Measurements from ENCODE around the gene ALPK1. TPM values are rescaled to one million over a fixed set of nuclear protein-coding genes. Genes with fewer than 3 reads are reported as not detected.

The ALPK1 gene
- total and polyA plus RNA-seq, 4 donors: 2.8 to 14.0 (median 4.7) TPM

- Histone ChIP-seq H3K9me3 (ENCODE audit: control insufficient read depth in 4 of 4, low read length in 3 of 4) (peaks cover 0 to 5% (median 2%) of the 10 kb centered on the region in 4 donors), H3K4me1 (ENCODE audit: control insufficient read depth in 4 of 4, insufficient read depth in 4 of 4, low read length in 3 of 4) (no peaks in the 10 kb centered on the region), H3K27me3 (ENCODE audit: control insufficient read depth in 4 of 4, insufficient read depth in 4 of 4, low read length in 3 of 4) (no peaks in the 10 kb centered on the region), H3K4me3 (ENCODE audit: low read depth in 1 of 3, low read length in 3 of 3) (no peak overlapping the region), H3K36me3 (ENCODE audit: control insufficient read depth in 4 of 4, insufficient read depth in 3 of 4, low read depth in 1 of 4, low read length in 3 of 4) (peaks cover 0 to 6% (median 0%) of the 10 kb centered on the region in 4 donors), H3K27ac (ENCODE audit: low read depth in 1 of 2, low read length in 2 of 2) (no peak overlapping the region), H3K9ac (ENCODE audit: low read depth in 1 of 2, low read length in 2 of 2) (no peak overlapping the region)
- TF ChIP-seq JUND (IDR thresholded peaks at IDR 0.05) (no peak), EGR1 (IDR thresholded peaks at IDR 0.05; ENCODE audit: low read depth in 2 of 2) (no peak), CTCF (IDR thresholded peaks at IDR 0.05; ENCODE audit: low read depth, low read length, missing input control) (no peak), MAX (IDR thresholded peaks at IDR 0.05) (no peak), ATF3 (IDR thresholded peaks at IDR 0.05) (no peak)
- DNase-seq (ENCODE audit: low spot score): no peak
- 96% methylated on average over 16 of the region's 16 CpGs for WGBS
These were observed 62.0 kb downstream of the ALPK1 start for GRCh38 chr4:112358952-112359749.

- H3K4me3 ChIP-seq (ENCODE audit: low read depth in 1 of 3, low read length in 3 of 3): peak overlapping the region in 1 of 3 donors; percentile 24
- TF ChIP-seq NR2F2 (IDR thresholded peaks at IDR 0.05) (no peak), TAF1 (conservative IDR thresholded peaks at IDR 0.05) (no peak)
- WGBS: 81% methylated on average over 6 of the region's 6 CpGs
- H3K9ac ChIP-seq (ENCODE audit: low read depth in 1 of 2, low read length in 2 of 2): no peak overlapping the region
- no peak overlapping the region for H3K27ac ChIP-seq (ENCODE audit: low read depth in 1 of 2, low read length in 2 of 2)
- peaks cover 0 to 6% (median 0%) of the 10 kb centered on the region in 4 donors for H3K36me3 ChIP-seq (ENCODE audit: control insufficient read depth in 4 of 4, insufficient read depth in 3 of 4, low read depth in 1 of 4, low read length in 3 of 4)
- no peaks in the 10 kb centered on the region for H3K27me3 ChIP-seq (ENCODE audit: control insufficient read depth in 4 of 4, insufficient read depth in 4 of 4, low read length in 3 of 4)
- H3K9me3 ChIP-seq (ENCODE audit: control insufficient read depth in 4 of 4, low read length in 3 of 4): peaks cover 0 to 5% (median 2%) of the 10 kb centered on the region in 4 donors
- no peaks in the 10 kb centered on the region for H3K4me1 ChIP-seq (ENCODE audit: control insufficient read depth in 4 of 4, insufficient read depth in 4 of 4, low read length in 3 of 4)
- DNase-seq (ENCODE audit: low spot score): no peak
These were observed 64.1 kb downstream of the ALPK1 start for GRCh38 chr4:112361181-112361791.

- H3K4me3 ChIP-seq (ENCODE audit: low read depth in 1 of 3, low read length in 3 of 3): no peak overlapping the region
- no peak overlapping the region for H3K27ac ChIP-seq (ENCODE audit: low read depth in 1 of 2, low read length in 2 of 2)
- H3K4me1 ChIP-seq (ENCODE audit: control insufficient read depth in 4 of 4, insufficient read depth in 4 of 4, low read length in 3 of 4): no peaks in the 10 kb centered on the region
- WGBS: 89% methylated on average over 1 of the region's 1 CpG
- no peaks in the 10 kb centered on the region for H3K27me3 ChIP-seq (ENCODE audit: control insufficient read depth in 4 of 4, insufficient read depth in 4 of 4, low read length in 3 of 4)
- no peak for DNase-seq (ENCODE audit: low spot score)
- H3K9me3 ChIP-seq (ENCODE audit: control insufficient read depth in 4 of 4, low read length in 3 of 4): no peaks in the 10 kb centered on the region
- no peaks in the 10 kb centered on the region for H3K36me3 ChIP-seq (ENCODE audit: control insufficient read depth in 4 of 4, insufficient read depth in 3 of 4, low read depth in 1 of 4, low read length in 3 of 4)
- no peak for TF ChIP-seq ATF3 (IDR thresholded peaks at IDR 0.05)
- no peak for TF ChIP-seq TAF1 (conservative IDR thresholded peaks at IDR 0.05)
- no peak for TF ChIP-seq YY1 (IDR thresholded peaks at IDR 0.05)
- TF ChIP-seq EGR1 (IDR thresholded peaks at IDR 0.05; ENCODE audit: low read depth in 2 of 2): no peak
- no peak for TF ChIP-seq HNF4G (IDR thresholded peaks at IDR 0.05)
- no peak for TF ChIP-seq NR2F2 (IDR thresholded peaks at IDR 0.05)
- TF ChIP-seq FOXA2 (IDR thresholded peaks at IDR 0.05): no peak
- TF ChIP-seq MAX (IDR thresholded peaks at IDR 0.05): no peak
- no peak for TF ChIP-seq REST (IDR thresholded peaks at IDR 0.05)
- H3K9ac ChIP-seq (ENCODE audit: low read depth in 1 of 2, low read length in 2 of 2): no peak overlapping the region
These were observed 73.3 kb downstream of the ALPK1 start for GRCh38 chr4:112370466-112370865.
